ENCODE data around the gene KLRB1.

KLRB1 gene

GRCh38 chr12:9632766-9633165 lies 25.1 kb upstream of the KLRB1 start:
- H3K27ac ChIP-seq (ENCODE audit: low read depth, low read length, poor library complexity, severe bottlenecking): no peak overlapping the region
- H4K20me1 ChIP-seq (ENCODE audit: insufficient read depth, low read length): no peaks in the 10 kb centered on the region
- H2AFZ ChIP-seq (ENCODE audit: low read length): no peak overlapping the region
- TF ChIP-seq CTCF (IDR thresholded peaks at IDR 0.05; ENCODE audit: low read length): no peak
- H3K27me3 ChIP-seq (ENCODE audit: insufficient read depth, low read length): no peaks in the 10 kb centered on the region
- no peaks in the 10 kb centered on the region for H3K79me2 ChIP-seq (ENCODE audit: insufficient read depth, low read length)
- no peak overlapping the region for H3K9ac ChIP-seq (ENCODE audit: low read length)
- H3K4me3 ChIP-seq (ENCODE audit: low read depth, low read length, poor library complexity, severe bottlenecking): no peak overlapping the region
- no peaks in the 10 kb centered on the region for H3K9me3 ChIP-seq (ENCODE audit: low read length)
- peaks cover 10% of the 10 kb centered on the region; the same call in 1 of the 2 replicates for H3K36me3 ChIP-seq (ENCODE audit: insufficient read depth, low read length)
- no peak overlapping the region for H3K4me2 ChIP-seq (ENCODE audit: low read length)
- H3F3A ChIP-seq (ENCODE audit: insufficient read depth, low read length): no peaks in the 10 kb centered on the region
- H3K9me2 ChIP-seq (ENCODE audit: low read depth, low read length): no peaks in the 10 kb centered on the region
- peaks cover 20% of the 10 kb centered on the region for H3K4me1 ChIP-seq (ENCODE audit: insufficient read depth, low read length, severe bottlenecking)

GRCh38 chr12:9626821-9627220 lies 19.1 kb upstream of the KLRB1 start:
- TF ChIP-seq CTCF (IDR thresholded peaks at IDR 0.05; ENCODE audit: low read length) (no peak), EZH2 (IDR thresholded peaks at IDR 0.05; ENCODE audit: borderline replicate concordance, low read length) (no peak)
- no peak overlapping the region for H3K4me2 ChIP-seq (ENCODE audit: low read length)
- H3K36me3 ChIP-seq (ENCODE audit: insufficient read depth, low read length): peaks cover 4% of the 10 kb centered on the region; the same call in 1 of the 2 replicates

GRCh38 chr12:9626291-9626690 lies 18.6 kb upstream of the KLRB1 start:
- H3K36me3 ChIP-seq (ENCODE audit: insufficient read depth, low read length): peaks cover 4% of the 10 kb centered on the region; the same call in 1 of the 2 replicates
- no peak overlapping the region for H3K4me3 ChIP-seq (ENCODE audit: low read depth, low read length, poor library complexity, severe bottlenecking)
- no peaks in the 10 kb centered on the region for H3K79me2 ChIP-seq (ENCODE audit: insufficient read depth, low read length)
- no peaks in the 10 kb centered on the region for H3K9me3 ChIP-seq (ENCODE audit: low read length)
- TF ChIP-seq CTCF (IDR thresholded peaks at IDR 0.05; ENCODE audit: low read length) (no peak), EZH2 (IDR thresholded peaks at IDR 0.05; ENCODE audit: borderline replicate concordance, low read length) (no peak)
- no peak overlapping the region for H3K4me2 ChIP-seq (ENCODE audit: low read length)
- no peaks in the 10 kb centered on the region for H4K20me1 ChIP-seq (ENCODE audit: insufficient read depth, low read length)
- no peak overlapping the region for H3K9ac ChIP-seq (ENCODE audit: low read length)
- H3F3A ChIP-seq (ENCODE audit: insufficient read depth, low read length): no peaks in the 10 kb centered on the region
- no peak overlapping the region for H3K27ac ChIP-seq (ENCODE audit: low read depth, low read length, poor library complexity, severe bottlenecking)
- H3K4me1 ChIP-seq (ENCODE audit: insufficient read depth, low read length, severe bottlenecking): no peaks in the 10 kb centered on the region
- H2AFZ ChIP-seq (ENCODE audit: low read length): no peak overlapping the region
- no peaks in the 10 kb centered on the region; the same call in 1 of the 2 replicates for H3K27me3 ChIP-seq (ENCODE audit: insufficient read depth, low read length)
- no peaks in the 10 kb centered on the region for H3K9me2 ChIP-seq (ENCODE audit: low read depth, low read length)

More at GRCh38 chr12:9626821-9627220, 19.1 kb upstream of the KLRB1 start:
- Histone ChIP-seq H3K9ac (ENCODE audit: low read length) (no peak overlapping the region), H3K27me3 (ENCODE audit: insufficient read depth, low read length) (no peaks in the 10 kb centered on the region; the same call in 1 of the 2 replicates), H3K27ac (ENCODE audit: low read depth, low read length, poor library complexity, severe bottlenecking) (no peak overlapping the region), H3K9me3 (ENCODE audit: low read length) (no peaks in the 10 kb centered on the region), H2AFZ (ENCODE audit: low read length) (no peak overlapping the region), H4K20me1 (ENCODE audit: insufficient read depth, low read length) (no peaks in the 10 kb centered on the region), H3F3A (ENCODE audit: insufficient read depth, low read length) (no peaks in the 10 kb centered on the region), H3K4me3 (ENCODE audit: low read depth, low read length, poor library complexity, severe bottlenecking) (no peak overlapping the region), H3K79me2 (ENCODE audit: insufficient read depth, low read length) (no peaks in the 10 kb centered on the region), H3K4me1 (ENCODE audit: insufficient read depth, low read length, severe bottlenecking) (no peaks in the 10 kb centered on the region), H3K9me2 (ENCODE audit: low read depth, low read length) (no peaks in the 10 kb centered on the region)
